Urinary bladder (tissue), 4 donors: Measurements from ENCODE around the gene SH2D4B. TPM values are rescaled to one million over a fixed set of nuclear protein-coding genes. Genes with fewer than 3 reads are reported as not detected.
A peak's percentile ranks its signal among the peaks of the same experiment; 100 is the strongest.
"Not testable (repeated sequence)": the region's sequence is repeated elsewhere in the genome, so short reads cannot be mapped to it uniquely, and the experiment has no call there.

Experiments
- DNase-seq: peaks from one replicate; pipeline ENCODE4 v3.0.0-alpha.2; 2015; ENCODE audit errors: extremely low spot score
- H3K27ac ChIP-seq: one replicate; pipeline ENCODE4 v1.5.1; 2013; ENCODE audit warnings: low read depth, mild to moderate bottlenecking, moderate library complexity
- H3K36me3 ChIP-seq: one replicate; pipeline ENCODE4 v1.6.1; 2013; ENCODE audit warnings: mild to moderate bottlenecking, moderate library complexity; ENCODE audit not compliant: insufficient read depth
- H3K4me1 ChIP-seq: one replicate; pipeline ENCODE4 v1.6.1; 2013; ENCODE audit warnings: mild to moderate bottlenecking, moderate library complexity; ENCODE audit not compliant: insufficient read depth
- H3K4me3 ChIP-seq: one replicate; pipeline ENCODE4 v1.5.1; 2013; ENCODE audit warnings: low read depth, low read length
- WGBS: extraction: QIAGEN DNeasy Blood & Tissue Kit; methylation state at CpG from one replicate; pipeline ENCODE4 v1.1.7; 2013; 5-methylcytosine and 5-hydroxymethylcytosine counted together
- polyA plus RNA-seq: library from polyadenylated mRNA; stranded (reverse); fragments of 200-250 nt; gene quantifications from one replicate; pipeline ENCODE4 v1.2.3, GENCODE V29; 2013
- total RNA-seq: library from RNA; depleted of rRNA; stranded (reverse); fragments of >200 nt; gene quantifications from one replicate; pipeline ENCODE4 v1.2.3, GENCODE V29; 2014
- donor health status: healthy with polysubstance abuse.
- donor health status: healthy.

Gene SH2D4B
- total and polyA plus RNA-seq, 2 donors, result 0.16 TPM; not detected in 1

GRCh38 chr10:80524190-80524909 lies 13.4 kb upstream of the SH2D4B start:
- Histone ChIP-seq H3K36me3 (peaks cover 1% of the 10 kb centered on the region), H3K4me1 (no peaks in the 10 kb centered on the region), H3K4me3 (no peak overlapping the region), H3K27ac (no peak overlapping the region)
- 67% methylated on average over 12 of the region's 12 CpGs for WGBS
- DNase-seq, result no peak

GRCh38 chr10:80526218-80526617 lies 11.5 kb upstream of the SH2D4B start:
- DNase-seq, result no peak
- H3K36me3 ChIP-seq, result no peaks in the 10 kb centered on the region
- no peak overlapping the region for H3K27ac ChIP-seq
- no peak overlapping the region for H3K4me3 ChIP-seq
- 70% methylated on average over 2 of the region's 2 CpGs for WGBS
- H3K4me1 ChIP-seq, result no peaks in the 10 kb centered on the region

DNA sequence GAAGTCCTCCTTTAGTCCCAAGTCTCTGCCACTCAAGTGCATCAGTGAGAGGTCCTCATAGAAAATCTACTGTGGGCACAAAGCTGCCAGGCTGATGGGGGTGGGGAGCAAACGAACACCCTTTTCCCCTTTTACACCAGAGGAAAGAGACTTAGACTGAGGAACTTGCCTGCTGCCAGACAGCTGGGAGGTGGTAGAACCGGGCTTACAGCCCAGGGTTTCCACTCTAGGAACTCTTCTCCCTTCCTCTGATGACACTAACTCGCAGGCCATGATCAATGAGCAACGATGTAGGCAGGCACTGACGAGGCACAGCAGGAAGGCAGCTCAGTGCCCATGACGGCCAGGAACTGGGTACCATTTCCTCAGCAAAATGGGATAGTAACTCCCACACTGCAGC lies 11.0 kb upstream of the SH2D4B start:
- no peak for DNase-seq
- no peak overlapping the region for H3K27ac ChIP-seq
- no peak overlapping the region for H3K4me3 ChIP-seq
- H3K4me1 ChIP-seq, result no peaks in the 10 kb centered on the region
- no peaks in the 10 kb centered on the region for H3K36me3 ChIP-seq
- WGBS, result 60% methylated on average over 6 of the region's 6 CpGs

- H3K4me3 ChIP-seq, result no peak overlapping the region
- no peak for DNase-seq
- H3K27ac ChIP-seq, result no peak overlapping the region
- H3K4me1 ChIP-seq, result no peaks in the 10 kb centered on the region
- 92% methylated on average over 2 of the region's 2 CpGs for WGBS
- H3K36me3 ChIP-seq, result no peaks in the 10 kb centered on the region
These were observed 9.5 kb upstream of the SH2D4B start for GRCh38 chr10:80528185-80528700.

DNA sequence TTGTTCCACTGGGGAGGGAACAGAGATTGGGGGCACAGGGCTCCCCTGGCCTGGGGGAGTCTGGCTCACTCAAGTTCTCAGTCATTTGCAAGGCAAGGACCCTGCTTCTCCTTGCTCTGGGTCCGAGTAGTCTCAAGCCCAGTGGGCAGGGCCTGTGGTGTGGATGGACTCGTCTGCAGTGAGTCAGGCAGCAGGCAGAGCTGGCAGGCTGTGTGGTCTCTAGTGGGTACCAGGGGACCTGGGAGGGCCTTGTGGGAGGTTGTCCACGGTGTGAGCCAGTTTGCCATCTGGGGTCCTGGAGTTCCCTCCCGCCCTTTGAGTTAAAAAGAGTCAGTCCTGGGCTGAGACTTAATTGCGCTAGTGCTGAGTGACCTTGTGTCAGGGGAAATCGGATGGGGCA lies 8.8 kb upstream of the SH2D4B start:
- 82% methylated on average over 6 of the region's 6 CpGs for WGBS
- no peak overlapping the region for H3K27ac ChIP-seq
- DNase-seq, result no peak

GRCh38 chr10:80529604-80530003 lies 8.1 kb upstream of the SH2D4B start:
- WGBS, result 71% methylated on average over 12 of the region's 12 CpGs

More for the DNA sequence above, 8.8 kb upstream of the SH2D4B start:
- Histone ChIP-seq H3K4me1 (no peaks in the 10 kb centered on the region), H3K4me3 (no peak overlapping the region), H3K36me3 (no peaks in the 10 kb centered on the region)

DNA sequence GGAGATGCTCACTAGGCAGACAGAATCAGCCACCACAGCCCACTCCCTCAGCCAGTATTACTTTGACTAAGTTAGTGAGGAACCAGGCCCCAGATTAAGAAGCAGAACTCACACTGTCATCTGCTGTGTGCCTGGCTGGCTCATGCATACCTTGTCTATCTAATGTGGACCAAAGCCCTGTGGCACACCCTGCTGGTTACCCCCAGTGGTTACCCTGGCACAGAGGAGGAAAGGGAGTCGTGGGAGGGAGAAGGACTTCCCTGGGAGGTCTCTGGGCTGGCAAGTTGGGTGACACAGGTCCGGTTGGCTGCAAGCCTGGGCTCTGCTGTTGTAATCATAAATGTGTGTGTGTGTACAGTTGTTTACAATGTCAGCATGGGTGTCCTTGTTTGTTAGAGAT lies 7.5 kb upstream of the SH2D4B start:
- Histone ChIP-seq H3K36me3 (no peaks in the 10 kb centered on the region), H3K4me3 (no peak overlapping the region), H3K27ac (no peak overlapping the region), H3K4me1 (no peaks in the 10 kb centered on the region)
- 59% methylated on average over 2 of the region's 2 CpGs for WGBS
- DNase-seq, result no peak

More at GRCh38 chr10:80529604-80530003, 8.1 kb upstream of the SH2D4B start:
- Histone ChIP-seq H3K36me3 (no peaks in the 10 kb centered on the region), H3K4me1 (no peaks in the 10 kb centered on the region), H3K4me3 (no peak overlapping the region), H3K27ac (no peak overlapping the region)
- no peak for DNase-seq

GRCh38 chr10:80530816-80531215 lies 6.9 kb upstream of the SH2D4B start:
- H3K36me3 ChIP-seq, result no peaks in the 10 kb centered on the region
- no peak for DNase-seq
- no peaks in the 10 kb centered on the region for H3K4me1 ChIP-seq
- no peak overlapping the region for H3K4me3 ChIP-seq
- no peak overlapping the region for H3K27ac ChIP-seq
- 46% methylated on average over 2 of the region's 2 CpGs for WGBS

DNA sequence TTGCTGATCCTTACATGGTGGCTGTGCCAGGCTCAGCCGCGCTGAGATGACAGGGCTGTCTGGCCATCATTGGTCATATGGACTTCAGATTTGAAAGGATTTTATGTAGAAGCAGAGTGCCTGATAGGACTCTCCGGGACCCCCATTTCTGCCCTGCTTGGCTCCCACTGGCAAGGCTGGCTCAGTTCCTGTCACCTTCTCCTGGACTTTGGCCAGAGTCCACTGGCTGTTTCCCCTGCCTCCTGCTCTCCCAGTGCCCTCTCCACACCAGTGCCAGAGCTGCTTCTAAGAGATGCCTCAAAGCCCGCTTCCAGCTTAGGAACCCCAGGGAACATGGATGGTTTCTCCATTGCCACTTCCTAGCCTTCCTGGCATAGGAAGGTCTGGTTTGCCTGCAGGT lies 5.1 kb upstream of the SH2D4B start:
- Histone ChIP-seq H3K4me3 (no peak overlapping the region), H3K36me3 (no peaks in the 10 kb centered on the region), H3K27ac (no peak overlapping the region), H3K4me1 (no peaks in the 10 kb centered on the region)
- DNase-seq, result no peak
- WGBS, result 92% methylated on average over 4 of the region's 4 CpGs

DNA sequence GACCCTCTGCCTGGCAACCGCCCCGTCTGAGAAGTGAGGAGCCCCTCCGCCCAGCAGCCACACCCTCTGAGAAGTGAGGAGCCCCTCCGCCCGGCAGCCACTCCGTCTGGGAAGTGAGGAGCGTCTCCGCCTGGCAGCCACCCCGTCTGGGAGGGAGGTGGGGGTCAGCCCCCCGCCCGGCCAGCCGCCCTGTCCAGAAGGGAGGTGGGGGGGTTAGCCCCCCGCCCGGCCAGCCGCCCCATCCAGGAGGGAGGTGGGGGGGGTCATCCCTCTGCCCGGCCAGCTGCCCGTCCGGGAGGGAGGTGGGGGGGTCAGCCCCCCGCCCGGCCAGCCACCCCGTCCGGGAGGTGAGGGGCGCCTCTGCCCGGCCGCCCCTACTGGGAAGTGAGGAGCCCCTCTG lies 3.6 kb upstream of the SH2D4B start:
- not testable (repeated sequence) for H3K27ac ChIP-seq, H3K4me3 ChIP-seq, DNase-seq, H3K36me3 ChIP-seq, H3K4me1 ChIP-seq
- whole genome bisulfite sequencing, result 93% methylated on average over 2 of the region's 25 CpGs

DNA sequence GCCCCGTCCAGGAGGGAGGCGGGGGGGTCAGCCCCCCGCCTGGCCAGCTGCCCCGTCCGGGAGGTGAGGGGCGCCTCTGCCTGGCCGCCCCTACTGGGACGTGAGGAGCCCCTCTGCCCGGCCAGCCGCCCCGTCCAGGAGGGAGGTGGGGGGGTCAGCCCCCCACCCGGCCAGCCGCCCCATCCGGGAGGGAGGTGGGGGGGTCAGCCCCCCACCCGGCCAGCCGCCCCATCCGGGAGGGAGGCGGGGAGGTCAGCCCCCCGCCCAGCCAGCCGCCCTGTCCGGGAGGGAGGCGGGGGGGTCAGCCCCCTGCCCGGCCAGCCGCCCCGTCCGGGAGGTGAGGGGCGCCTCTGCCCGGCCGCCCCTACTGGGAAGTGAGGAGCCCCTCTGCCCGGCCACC lies 3.1 kb upstream of the SH2D4B start:
- H3K36me3 ChIP-seq, H3K4me1 ChIP-seq, H3K27ac ChIP-seq, H3K4me3 ChIP-seq, DNase-seq: not testable (repeated sequence)
- whole genome bisulfite sequencing, result 89% methylated on average over 14 of the region's 30 CpGs

GRCh38 chr10:80535671-80536360 lies 1.9 kb upstream of the SH2D4B start:
- 49% methylated on average over 50 of the region's 50 CpGs for WGBS
- Histone ChIP-seq H3K4me1 (no peaks in the 10 kb centered on the region), H3K27ac (no peak overlapping the region), H3K4me3 (peak overlapping the region; percentile 33), H3K36me3 (no peaks in the 10 kb centered on the region)
- DNase-seq, result no peak

DNA sequence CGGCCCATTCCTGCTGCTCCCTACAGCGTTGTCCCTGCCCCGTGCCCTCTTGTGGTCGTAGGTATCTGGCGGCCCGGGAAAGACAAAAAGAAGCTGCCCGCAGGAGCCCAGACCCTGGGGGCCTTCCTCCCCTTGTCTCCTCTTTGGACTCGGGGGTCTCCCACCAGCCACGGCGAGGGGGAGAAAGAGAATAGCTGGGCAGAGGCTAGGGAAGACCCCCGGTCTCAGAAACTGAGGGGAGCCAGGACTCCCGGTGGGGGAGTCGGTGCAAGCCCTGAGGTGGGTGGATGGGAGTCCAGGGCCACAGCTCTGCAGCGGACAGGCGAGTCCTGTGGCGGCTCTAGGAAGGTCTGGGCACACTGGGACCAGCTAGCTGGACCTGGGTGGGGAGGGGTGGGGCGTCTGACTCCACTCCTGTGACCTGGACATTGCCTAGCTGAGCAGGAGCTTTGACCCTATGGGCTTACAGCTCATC lies 1.3 kb upstream of the SH2D4B start:
- Histone ChIP-seq H3K27ac (no peak overlapping the region), H3K36me3 (no peaks in the 10 kb centered on the region), H3K4me3 (peak overlapping the region; percentile 33), H3K4me1 (no peaks in the 10 kb centered on the region)
- no peak for DNase-seq
- WGBS, result 85% methylated on average over 17 of the region's 17 CpGs

DNA sequence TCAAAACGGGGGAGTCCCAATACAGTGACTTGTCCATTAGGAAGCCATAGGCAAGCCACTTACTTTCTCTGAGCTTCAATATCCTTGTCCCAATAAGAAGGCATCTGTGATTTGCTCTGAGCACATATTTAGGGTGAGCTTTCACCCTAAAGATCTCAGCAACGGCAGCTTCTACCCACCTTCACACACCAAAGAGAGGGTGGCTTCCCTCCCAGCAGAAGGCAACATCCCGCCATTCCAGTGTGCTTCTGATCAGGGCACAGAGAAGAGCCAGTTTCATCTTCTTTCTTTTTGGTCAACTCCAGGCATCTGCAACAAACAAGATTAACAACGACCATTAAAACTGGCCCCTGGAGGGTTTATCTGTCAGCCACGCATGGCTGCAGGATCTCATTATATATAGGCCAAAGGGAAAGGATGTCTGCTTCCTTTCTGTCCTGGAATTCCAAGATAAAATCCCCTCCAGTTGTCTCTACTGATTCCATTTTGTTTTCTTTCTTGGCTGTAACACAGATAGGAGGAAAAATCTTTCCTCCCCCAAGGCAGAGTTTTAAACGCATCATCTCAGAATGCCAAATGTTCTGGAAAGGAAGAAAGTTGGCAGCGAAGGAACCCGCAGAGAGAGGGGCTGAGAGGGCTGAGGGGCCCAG lies 491 bp upstream of the SH2D4B start:
- no peaks in the 10 kb centered on the region for H3K36me3 ChIP-seq
- no peak overlapping the region for H3K27ac ChIP-seq
- no peak overlapping the region for H3K4me3 ChIP-seq
- H3K4me1 ChIP-seq, result no peaks in the 10 kb centered on the region
- peak; percentile 18 for DNase-seq
- WGBS, result 52% methylated on average over 8 of the region's 8 CpGs
